ENCODE measurements around the gene CTNND2.

CTNND2 gene

DNA sequence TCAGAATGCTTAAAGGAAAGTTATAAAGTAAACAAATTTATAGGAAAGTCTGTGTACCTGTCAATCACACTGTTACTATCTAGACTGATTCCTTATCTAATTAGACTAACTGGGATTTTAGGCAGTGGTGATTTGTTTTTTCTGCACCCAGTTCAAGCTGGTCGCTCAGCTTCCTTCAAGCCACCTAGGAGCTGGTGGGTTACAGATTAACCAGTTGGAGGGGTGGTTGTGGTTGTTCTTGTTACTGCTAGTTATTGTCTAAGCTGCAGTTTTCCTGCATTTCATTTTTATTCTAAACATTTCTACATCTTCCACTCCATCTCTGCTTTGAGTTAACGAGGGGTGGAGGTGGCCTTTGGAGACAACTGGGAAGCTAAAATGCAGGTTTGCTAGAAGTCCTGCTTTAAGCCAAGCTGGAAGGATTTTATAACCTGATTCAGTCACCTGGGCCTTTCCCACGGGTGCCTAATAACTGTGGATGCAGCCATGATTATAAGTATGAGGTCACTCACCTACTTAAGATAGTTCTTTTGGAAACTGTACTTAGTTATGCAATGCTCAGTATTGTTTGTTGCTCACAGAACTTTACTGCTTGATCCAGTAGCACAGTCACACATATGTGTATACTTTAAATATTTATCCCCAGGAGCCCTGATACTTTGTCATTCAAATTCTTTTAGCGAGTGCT, 839.3 kb downstream of the CTNND2 start:
- no peak for DNase-seq

DNA sequence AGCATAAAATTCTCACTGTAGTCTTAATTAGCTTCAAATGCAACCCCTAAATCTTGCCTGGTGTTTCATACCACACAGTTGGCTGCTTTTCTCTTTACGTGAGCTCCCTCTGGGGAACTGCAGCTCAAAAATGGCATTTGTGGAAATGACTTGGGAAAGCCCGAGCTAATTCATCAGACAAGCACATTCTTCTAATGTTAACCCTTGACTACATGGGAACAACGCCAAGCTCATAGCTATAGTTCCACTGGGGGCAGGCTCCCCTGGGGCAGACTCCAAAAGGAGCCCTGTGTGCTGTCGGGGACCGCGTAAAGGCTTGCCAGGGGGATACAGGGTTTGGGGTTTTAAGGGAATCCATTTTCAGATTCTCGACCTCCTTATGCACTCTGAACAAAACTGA, 841.8 kb downstream of the CTNND2 start:
- no peak for DNase-seq

DNA sequence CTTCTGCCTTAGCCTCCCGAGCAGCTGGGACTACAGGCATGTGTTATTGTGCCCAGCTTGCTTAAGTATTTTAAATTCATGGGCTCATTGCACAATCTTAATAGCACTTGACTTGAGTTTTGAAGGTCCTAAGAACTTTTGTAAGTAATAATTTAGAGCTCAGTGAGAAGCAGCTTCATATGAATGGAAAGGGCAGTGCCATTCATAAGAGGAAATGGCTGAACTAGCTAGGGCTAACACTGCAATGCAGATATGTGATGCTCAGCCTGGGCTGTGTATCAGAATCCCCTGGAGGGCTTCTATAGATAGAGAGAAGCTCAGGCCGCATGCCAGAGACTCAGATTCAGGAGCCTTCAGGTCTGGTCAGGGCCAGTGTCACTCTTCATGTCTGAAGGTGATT, 847.7 kb downstream of the CTNND2 start:
- no peak for DNase-seq

DNA sequence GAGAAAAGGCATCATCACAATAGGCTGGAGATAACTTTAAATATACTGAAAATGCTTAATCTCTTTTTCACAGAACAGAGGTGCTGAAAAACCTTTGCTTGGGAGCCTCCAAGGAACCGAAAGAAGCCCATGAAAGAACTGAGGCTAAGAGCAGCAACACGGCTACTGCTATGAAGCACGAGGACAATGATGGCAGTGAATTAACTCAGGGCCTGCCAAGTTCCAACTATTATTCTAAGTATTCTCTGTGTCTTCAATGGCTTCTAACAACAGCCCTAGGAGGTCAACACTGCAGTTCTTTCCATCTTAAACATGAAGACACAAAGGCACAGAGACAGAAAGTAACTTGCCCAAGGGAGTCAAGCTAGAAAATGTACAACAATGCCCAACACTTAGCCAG, 850.2 kb downstream of the CTNND2 start:
- DNase-seq, result no peak

DNA sequence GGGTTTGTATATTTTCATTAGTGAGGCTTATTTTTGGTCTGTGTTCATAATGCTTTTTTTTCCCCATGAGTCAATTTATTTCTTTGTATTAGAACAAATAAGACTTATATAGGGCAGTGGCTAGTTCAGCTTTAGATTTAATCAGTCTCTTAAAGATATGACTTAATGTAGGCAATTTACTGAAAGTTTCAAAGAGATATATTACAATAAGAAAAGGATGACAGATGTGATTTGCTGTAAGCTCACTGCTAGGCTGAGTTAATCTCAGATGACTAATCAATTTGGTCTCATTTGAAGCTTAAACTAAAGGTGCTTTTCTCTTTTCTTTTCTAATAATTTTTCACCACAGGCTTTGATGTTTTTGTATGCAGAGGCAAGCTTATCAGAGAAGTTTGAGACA, 851.4 kb downstream of the CTNND2 start:
- no peak for DNase-seq

DNA sequence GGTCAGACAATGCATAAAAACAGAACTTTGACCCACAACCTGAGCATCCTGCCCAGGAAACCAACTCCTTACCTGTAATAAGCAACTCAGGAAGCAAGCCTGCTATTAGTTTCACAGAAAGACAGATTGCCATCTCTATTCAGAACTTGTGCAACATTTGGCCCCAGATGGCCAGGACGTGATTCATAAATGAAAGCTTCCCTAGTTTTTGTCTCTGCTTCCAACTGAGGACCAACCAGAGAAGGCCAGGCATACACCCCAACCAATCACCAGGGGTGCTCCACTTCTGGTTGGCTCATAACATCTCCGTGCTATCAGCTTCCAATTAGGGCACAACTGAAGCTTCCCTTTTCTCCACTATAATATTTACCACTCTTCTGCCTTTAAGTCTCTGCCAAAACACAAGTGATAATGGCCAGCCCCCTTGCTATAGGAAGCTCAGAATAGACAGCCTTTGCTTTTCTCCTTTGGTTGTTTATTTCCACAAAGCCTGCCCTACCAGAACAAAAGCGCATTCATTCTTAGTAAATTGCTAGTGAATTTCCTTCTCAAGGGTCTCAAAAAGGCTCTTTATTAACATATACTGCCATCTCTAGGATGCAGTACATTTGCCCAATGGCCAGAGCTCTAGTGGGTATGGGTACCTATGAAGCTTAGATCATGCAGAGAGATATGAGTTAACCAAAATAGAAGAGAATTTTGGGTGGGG, 853.5 kb downstream of the CTNND2 start:
- no peak for DNase-seq

DNA sequence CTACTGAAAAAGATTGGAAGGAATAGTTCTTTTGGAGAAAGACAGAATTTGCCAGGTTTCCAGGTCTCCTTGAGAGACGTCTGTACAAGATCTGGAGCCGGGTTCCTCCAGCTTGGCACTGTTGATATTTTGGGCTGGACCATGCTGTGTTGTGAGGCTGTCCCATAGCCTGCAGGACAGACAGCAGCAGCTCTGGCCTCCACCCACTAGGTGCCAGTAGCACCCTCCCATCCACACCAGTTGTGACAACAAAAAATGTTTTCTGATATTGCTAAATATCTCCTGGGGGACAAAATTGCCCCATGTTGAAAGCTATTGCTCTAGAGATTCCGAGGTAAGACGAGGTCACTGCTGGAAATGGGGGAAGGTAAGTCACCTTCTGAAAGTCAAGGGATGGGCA, 855.5 kb downstream of the CTNND2 start:
- DNase-seq, result no peak

DNA sequence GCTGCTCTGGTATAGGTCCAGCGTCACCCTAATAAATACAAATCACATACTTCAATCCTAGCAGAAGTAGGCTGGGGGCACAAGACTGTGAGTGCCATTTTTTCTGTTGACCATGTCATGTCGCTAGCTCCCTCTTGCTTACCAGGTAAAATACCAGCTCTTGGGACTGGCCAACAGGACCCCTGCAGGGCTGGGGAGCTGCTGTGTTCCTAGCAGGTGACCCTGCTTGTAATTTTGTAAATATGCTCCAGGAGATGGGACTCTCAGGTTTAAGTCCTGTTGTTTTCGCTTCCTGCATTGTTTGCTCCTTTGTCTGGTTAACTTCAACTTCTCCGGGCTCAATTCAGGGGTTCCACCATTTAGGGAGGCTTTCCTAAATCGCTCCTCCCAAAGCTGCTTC, 856.6 kb downstream of the CTNND2 start:
- DNase-seq, result no peak

DNA sequence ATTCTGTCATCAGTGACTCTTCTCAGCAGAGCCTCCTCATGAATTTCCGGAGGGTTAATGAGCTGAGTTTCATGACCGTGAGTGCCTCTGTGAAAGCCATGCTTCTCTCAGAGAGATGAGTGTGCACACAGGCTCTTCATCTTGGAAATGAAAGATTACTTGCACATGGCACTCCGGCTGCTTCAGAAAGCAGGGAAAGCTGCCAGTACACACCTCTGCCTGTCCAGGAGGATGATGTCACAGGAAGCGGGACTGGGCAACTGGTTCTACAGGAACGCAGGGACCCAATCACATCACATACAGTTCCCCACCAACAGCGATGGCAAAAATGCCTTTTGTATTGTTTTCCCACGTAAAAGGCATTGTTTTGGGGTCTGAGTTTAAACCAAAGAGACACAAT, 857.2 kb downstream of the CTNND2 start:
- DNase-seq, result no peak

DNA sequence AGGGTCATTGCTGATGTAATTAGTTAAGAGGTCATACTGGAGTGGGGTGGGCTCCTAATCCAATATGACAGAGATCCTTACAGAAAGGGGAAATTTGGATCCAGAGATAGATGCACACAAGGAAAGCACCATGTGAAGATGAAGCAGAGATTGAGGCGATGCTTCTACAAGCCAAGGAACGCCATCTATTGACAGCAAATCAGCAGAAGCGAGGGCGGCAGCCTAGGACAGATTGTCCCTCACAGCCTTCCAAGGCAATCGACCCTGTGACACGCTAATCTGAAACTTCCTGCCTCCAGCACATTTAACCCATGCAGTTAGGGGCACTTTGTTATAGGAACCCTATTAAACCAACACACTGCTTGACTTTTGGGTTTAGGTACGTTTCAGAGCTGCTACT, 858.1 kb downstream of the CTNND2 start:
- no peak for DNase-seq

DNA sequence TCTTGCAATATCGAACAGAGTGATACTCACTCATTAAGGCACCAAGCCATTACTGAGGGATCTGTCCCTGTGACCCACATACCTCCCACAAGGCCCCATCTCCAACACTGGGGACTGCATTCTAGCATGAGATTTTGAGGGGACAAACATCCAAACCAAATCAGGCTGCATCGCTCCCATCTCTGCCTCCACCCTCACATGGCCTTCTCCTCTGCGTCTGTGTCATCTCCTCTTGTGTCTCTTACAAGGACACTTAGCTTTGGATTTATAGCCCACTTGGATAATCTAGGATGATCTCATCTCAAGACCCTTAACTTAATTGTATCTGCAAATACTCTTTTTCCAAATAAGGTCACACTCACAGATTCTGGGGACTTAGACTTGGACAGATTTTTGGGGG, 858.8 kb downstream of the CTNND2 start:
- no peak for DNase-seq

DNA sequence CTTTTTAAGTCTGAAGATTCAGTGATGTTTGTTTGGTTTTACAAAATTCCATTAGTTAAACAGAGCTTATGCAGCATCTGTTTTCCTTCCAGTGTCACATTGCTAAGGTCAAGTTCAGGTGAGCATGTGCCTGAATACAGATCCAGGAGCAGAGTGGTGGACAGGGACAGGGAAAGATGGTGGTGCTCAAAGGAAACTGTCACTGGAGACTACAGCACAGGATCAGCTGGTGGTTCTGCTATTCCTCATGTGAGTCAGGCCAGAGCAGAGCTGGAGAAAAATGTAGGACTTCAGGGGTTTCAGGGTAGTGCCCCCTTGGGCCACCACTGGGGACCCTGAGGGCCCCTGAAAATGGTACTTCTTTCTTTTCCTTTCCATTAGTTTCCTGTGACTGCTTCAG, 859.7 kb downstream of the CTNND2 start:
- DNase-seq, result no peak

DNA sequence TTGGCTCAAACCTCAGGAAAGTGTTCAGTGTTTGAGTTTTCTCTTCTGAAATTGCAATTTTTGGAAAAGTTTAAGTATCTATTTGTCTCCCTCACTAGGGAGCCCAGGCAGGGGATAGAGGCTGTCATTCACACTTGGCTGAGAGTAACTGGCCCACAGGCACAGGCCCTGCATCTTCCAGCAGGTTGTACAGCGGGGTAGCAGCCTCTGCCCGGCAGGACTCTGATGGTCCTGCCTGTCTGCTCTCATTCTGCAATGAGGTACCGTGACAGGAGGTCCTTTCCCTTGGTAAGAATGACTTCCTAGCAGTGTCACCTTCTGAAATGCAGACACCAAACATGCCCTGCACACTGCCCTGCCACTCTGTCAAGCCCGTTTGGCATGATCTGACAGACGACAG, 860.4 kb downstream of the CTNND2 start:
- DNase-seq, result no peak

DNA sequence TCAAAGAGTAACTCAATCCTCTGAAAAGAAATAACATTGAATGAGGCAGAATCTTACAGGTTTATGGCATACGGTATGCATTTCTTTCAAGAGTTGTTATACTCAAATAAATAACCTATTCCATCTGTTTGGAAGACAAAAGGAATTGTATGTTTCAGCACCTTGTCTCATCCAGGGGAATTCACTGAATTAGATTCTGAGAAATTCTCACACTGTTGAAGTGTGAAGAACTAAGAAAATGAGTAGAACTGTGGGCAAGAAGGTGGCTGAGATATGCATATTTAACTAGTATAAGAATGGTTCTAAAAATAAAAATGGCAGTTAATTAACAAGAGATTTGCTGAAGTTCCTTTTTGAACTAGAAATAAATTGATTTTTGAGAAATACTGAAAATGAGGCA, 863.9 kb downstream of the CTNND2 start:
- no peak for DNase-seq

DNA sequence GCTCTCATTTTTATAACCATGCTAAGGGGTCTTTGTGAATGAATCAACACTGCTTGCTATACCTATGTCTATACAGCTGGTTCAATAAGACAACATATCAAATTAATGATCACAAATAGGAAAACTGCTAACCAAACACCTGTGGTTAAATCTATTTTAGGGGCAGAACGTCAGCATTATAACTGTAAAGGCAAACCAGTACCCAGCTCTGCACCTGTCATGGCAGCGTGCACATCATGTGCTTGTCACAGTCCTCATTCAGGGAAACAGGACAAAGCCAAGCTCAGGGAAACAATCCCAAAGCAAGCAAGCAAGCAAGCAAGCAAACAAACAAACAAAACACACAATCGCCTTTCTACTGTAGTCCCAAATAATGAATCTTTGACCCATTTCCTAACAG, 865.5 kb downstream of the CTNND2 start:
- no peak for DNase-seq

DNA sequence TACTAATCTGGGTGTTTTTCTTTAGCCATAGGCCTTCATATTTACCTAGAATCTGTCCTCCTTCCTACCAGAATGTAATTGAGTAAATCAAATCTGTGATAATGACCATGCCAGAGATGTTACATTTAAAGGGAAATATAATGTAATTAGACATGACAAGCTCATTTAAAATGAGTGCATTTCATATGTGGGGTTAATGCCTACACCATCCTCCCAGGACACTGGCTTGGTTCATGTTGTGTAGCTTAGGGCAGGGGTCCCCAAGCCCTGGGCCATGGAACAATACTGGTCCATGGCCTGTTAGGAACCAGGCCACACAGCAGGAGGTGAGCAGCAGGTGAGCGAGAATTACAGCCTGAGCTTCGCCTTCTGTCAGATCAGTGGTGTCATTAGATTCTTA, 866.3 kb downstream of the CTNND2 start:
- no peak for DNase-seq

DNA sequence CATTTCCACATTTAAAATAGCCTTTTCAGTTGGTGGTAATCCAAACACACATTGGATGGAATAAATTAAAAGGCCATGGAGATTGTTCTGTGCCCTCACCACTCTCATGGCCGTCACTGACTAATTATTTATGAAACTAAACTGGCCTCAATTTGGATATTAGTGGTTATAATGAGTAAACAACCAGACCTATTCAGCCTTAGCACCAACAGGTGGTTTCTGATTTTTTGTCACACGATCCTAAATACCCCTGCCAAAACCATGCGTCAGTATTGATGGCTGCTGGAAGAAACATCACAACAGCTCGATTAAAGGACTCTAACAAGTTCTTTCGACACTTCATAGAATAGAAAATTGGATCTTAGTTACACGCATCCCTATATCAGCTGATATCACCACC, 867.2 kb downstream of the CTNND2 start:
- no peak for DNase-seq

DNA sequence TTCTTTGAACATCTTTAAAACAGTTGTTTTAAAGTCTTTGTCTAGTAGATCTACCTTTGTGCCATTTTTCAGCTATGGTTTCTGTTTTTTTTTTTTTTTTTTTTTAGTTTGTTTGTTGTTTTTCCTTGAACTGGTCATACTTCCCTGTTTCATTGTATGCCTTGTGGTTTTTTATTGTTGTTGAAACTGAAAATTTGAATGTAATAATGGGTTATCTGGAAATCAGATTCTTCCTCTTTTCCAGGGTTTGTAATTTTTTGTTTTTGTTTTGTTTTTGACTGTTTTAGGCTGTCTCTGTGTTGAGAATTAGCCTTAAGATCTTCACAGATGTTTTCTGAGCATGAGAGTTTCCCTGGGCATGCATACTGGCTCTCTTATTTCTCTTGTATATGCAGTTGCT, 873.6 kb downstream of the CTNND2 start:
- DNase-seq, result no peak

DNA sequence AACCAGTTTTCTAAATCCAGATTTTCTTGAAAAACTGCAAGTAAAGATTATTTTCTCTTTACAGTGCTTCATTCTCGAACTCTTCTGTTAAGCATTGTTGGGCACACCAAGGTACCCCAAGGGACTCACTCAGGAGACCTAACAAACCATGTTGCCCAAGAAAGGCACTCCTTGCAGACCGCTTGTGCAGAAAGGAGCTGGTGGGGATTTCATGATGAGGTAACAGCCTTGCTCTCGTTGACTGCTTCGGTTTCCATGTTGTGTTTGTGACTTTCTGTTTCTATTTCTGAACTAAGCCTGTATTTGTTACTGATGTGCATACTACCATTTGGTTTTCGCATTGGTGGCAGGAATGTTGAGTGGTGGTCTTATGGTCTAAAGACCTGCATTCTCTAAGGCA, 876.6 kb downstream of the CTNND2 start:
- DNase-seq, result no peak

DNA sequence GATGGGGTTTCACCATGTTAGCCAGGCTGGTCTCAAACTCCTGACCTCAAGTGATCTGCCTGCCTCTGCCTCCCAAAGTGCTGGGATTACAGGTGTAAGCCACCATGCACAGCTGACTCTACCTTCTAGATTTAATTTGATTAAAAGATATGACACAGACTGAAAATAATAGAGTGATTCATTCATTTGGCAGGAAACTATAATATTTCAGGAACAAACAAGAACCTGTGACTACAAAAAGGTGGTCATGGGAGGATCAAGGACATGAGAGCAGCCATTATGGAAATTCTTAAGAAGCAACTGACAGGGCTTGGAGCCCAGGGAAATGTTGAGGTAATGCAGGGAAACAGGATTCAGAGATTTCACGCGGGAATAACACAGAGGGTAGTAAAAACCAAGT, 877.7 kb downstream of the CTNND2 start:
- no peak for DNase-seq

DNA sequence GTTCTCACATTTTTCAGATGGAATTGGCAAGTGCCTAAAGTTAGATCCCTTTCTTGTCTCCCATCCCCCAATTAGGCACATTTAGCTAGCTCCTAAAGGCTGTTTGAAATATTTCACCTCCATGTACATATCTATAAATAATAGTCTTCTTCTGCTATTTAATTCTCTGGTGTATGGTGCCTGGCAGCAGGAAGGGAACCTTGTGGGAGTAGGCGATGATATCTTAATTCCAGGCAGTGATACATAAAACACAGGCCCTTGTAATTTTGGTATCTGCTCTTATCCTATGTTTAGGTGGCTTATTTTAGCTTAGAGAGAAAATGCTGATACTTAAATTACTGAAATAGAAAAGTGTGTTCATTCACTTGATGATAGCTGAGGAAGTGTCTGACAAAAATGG, 880.3 kb downstream of the CTNND2 start:
- DNase-seq, result no peak

DNA sequence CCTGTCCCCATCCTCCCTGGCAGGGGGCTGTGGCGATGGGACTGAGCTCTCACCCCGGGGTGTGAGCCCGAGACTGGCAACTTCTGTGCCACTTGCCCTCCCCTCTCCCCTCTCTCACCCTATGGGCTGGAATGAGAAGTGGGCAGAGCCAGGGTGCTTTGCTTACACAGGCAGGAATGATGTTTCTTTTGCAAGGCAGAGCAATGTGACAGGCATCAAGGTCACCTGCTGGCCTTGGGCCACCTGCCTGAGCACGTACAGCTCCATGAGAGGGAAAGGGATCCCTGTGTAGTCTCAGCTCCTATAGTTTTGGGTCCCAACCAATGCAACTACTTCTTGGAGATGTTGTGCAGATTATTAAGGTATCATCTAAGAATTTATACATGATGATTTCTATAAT, 890.5 kb downstream of the CTNND2 start:
- DNase-seq, result no peak

DNA sequence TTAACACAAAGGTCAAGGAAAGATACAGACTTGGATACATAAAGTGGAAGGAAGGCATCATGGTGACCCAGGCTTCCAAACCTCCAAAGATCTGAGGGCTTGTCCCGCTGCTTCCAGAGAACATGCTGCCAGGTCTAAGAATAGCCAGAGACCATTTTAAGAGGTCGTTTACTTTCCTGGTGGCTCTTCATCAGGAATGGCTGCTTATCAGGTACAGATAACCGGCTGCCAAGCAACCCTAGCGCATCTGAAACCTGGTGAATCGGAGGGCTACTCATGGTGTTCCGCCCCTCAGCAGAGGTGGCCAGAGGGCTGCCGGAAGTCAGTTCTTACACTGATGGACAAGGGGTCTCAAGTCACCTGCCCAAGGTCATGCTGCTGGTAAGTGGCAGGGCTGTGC, 892.0 kb downstream of the CTNND2 start:
- DNase-seq, result no peak

DNA sequence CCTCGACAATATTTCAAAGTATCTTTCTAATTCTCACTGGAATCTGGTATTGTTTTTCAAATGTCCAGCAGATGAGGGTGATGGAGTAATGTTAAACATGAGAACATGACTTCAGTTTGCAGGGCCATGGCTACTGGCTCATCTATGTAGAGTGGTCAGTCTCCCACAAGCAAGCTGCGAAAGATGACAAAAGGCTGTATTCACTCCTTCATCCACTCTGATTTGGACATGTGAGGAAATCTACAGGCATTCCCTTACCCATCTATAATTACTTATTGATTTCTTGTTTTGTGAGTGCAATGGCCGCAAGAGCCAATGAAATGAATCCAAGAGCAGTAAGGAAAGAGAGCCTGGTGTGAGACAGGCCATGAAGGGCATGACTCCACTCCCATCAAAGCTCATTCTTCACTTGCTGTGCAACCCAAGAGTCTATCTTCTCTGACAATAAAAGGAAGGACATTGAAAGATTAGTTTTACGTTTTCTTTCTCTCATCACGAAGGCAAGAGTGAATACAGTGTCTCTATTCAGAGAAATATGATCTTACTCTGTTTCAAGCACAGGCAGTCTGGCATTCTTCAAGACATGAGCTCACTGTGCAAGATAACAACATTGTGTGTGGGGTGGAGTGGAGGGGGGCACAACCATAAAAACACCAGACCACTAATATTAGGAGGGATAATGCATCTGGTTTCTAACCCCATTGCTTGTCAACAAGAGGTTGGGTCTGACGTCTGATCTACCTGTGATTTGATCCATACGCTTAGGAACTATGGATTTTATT, 893.6 kb downstream of the CTNND2 start:
- no peak for DNase-seq
